IMR-90 (cell line): ENCODE data around the gene RALGPS2. TPM values are rescaled to one million over a fixed set of nuclear protein-coding genes. Genes with fewer than 3 reads are reported as not detected.

ENCODE experiments used
- ATAC-seq: fragments of 200-7000 bp; cut with Tn5 transposase; 2 replicates; pipeline ENCODE4 v1.9.1; 2020; ENCODE audit warnings: low read depth, mild to moderate bottlenecking, moderate library complexity
- BruUV-seq: library from RNA; stranded (reverse); fragments of 400-500 nt; replicated peaks from 2 replicates; lab custom pipeline; 2021; lab: Mats Ljungman, UMichigan
- CTCF ChIA-PET: fragments of 300-600 bp; formaldehyde crosslinking; extraction: SDS; loops from one replicate; lab custom pipeline; 2021; ENCODE audit warnings: antibody characterized with exemption; lab: Yijun Ruan, JAX
- POLR2A ChIA-PET: fragments of 300-600 bp; sonication (Branson Sonifier 250); formaldehyde crosslinking; loops from one replicate; lab custom pipeline; 2022; ENCODE audit warnings: antibody characterized with exemption; ENCODE audit not compliant: unreplicated experiment; lab: Charles Lee
- DNase-seq: peaks from one replicate; pipeline ENCODE4 v3.0.0; 2013
- H2AFZ ChIP-seq: replicated peaks from 2 replicates; pipeline ENCODE3; 2013; ENCODE audit warnings: low read length, mild to moderate bottlenecking; ENCODE audit not compliant: poor library complexity
- H2AK5ac ChIP-seq: 2 replicates; pipeline ENCODE4 v1.6.1; 2013; ENCODE audit warnings: low read depth, low read length, inconsistent platforms
- H2AK9ac ChIP-seq: replicated peaks from 2 replicates; pipeline ENCODE3; 2013; ENCODE audit warnings: mild to moderate bottlenecking, low read depth, low read length, moderate library complexity; ENCODE audit not compliant: poor library complexity
- H2BK120ac ChIP-seq: 2 replicates; pipeline ENCODE4 v1.6.1; 2013; ENCODE audit warnings: low read depth, low read length, inconsistent platforms
- H2BK15ac ChIP-seq: 3 replicates; pipeline ENCODE4 v1.6.1; 2013; ENCODE audit warnings: low read depth, low read length, inconsistent platforms
- H2BK20ac ChIP-seq: 2 replicates; pipeline ENCODE4 v1.6.1; 2013; ENCODE audit warnings: low read depth, mild to moderate bottlenecking, inconsistent platforms, low read length, moderate library complexity
- H2BK5ac ChIP-seq: 2 replicates; pipeline ENCODE4 v1.6.1; 2013; ENCODE audit warnings: mild to moderate bottlenecking, low read depth, low read length, inconsistent platforms; ENCODE audit not compliant: poor library complexity, severe bottlenecking
- H3K14ac ChIP-seq: replicated peaks from 2 replicates; pipeline ENCODE4 v1.6.1; 2013; ENCODE audit warnings: low read depth, low read length, inconsistent platforms
- H3K18ac ChIP-seq: 2 replicates; pipeline ENCODE4 v1.6.1; 2013; ENCODE audit warnings: low read depth, low read length, control low read depth
- H3K23ac ChIP-seq: 2 replicates; pipeline ENCODE4 v1.6.1; 2013; ENCODE audit warnings: low read depth, low read length, inconsistent platforms
- H3K27ac ChIP-seq: 2 replicates; pipeline ENCODE4 v1.5.1; 2013; ENCODE audit warnings: mild to moderate bottlenecking, control low read depth, low read length; ENCODE audit not compliant: insufficient read depth
- H3K27me3 ChIP-seq: 2 replicates; pipeline ENCODE4 v1.6.1; 2013; ENCODE audit warnings: low read length; ENCODE audit not compliant: control insufficient read depth, insufficient read depth
- H3K36me3 ChIP-seq: 2 replicates; pipeline ENCODE4 v1.6.1; 2013; ENCODE audit warnings: low read length, mixed read lengths; ENCODE audit not compliant: control insufficient read depth, insufficient read depth
- H3K4ac ChIP-seq: 2 replicates; pipeline ENCODE4 v1.6.1; 2013; ENCODE audit warnings: low read depth, low read length, inconsistent platforms
- H3K4me1 ChIP-seq: 2 replicates; pipeline ENCODE4 v1.6.1; 2013; ENCODE audit warnings: low read length, mixed read lengths; ENCODE audit not compliant: control insufficient read depth, insufficient read depth
- H3K4me2 ChIP-seq: 2 replicates; pipeline ENCODE4 v1.6.1; 2013; ENCODE audit warnings: low read depth, mild to moderate bottlenecking, control low read depth, low read length, moderate library complexity
- H3K4me3 ChIP-seq: 2 replicates; pipeline ENCODE4 v1.5.1; 2013; ENCODE audit warnings: low read depth, mild to moderate bottlenecking, control low read depth, low read length, moderate library complexity; ENCODE audit not compliant: insufficient read depth
- H3K56ac ChIP-seq: 2 replicates; pipeline ENCODE4 v1.6.1; 2013; ENCODE audit warnings: low read length, inconsistent platforms; ENCODE audit not compliant: insufficient read depth; ENCODE audit errors: extremely low read depth
- H3K79me1 ChIP-seq, 2 experiments: 2 replicates each; pipeline ENCODE4 v1.6.1; 2013; ENCODE audit warnings: low read length in 2 of 2, inconsistent platforms in 1 of 2, low read depth in 1 of 2
- H3K9ac ChIP-seq: 2 replicates; pipeline ENCODE4 v1.6.1; 2013; ENCODE audit warnings: low read depth, low read length, control low read depth
- H3K9me1 ChIP-seq: 2 replicates; pipeline ENCODE4 v1.6.1; 2013; ENCODE audit warnings: low read length, inconsistent platforms; ENCODE audit not compliant: insufficient read depth
- H3K9me3 ChIP-seq: 2 replicates; pipeline ENCODE4 v1.6.1; 2013; ENCODE audit warnings: low read length; ENCODE audit not compliant: control insufficient read depth, insufficient read depth
- H4K20me1 ChIP-seq: 2 replicates; pipeline ENCODE4 v1.6.1; 2013; ENCODE audit warnings: low read length, inconsistent platforms; ENCODE audit not compliant: insufficient read depth
- H4K5ac ChIP-seq: 2 replicates; pipeline ENCODE4 v1.6.1; 2013; ENCODE audit warnings: mild to moderate bottlenecking, low read depth, low read length, control low read depth
- H4K8ac ChIP-seq, 2 experiments: 2 replicates each; pipeline ENCODE4 v1.6.1; 2013; ENCODE audit warnings: low read depth in 2 of 2, low read length in 2 of 2, control low read depth in 1 of 2, inconsistent platforms in 1 of 2
- H4K91ac ChIP-seq: 2 replicates; pipeline ENCODE4 v1.6.1; 2013; ENCODE audit warnings: low read depth, low read length, inconsistent platforms; ENCODE audit not compliant: insufficient read depth
- CEBPB ChIP-seq: IDR thresholded peaks from 2 replicates; pipeline ENCODE4 v1.6.1; 2012; ENCODE audit warnings: low read depth, low read length, improper control_type of control experiment
- FOS ChIP-seq: fragments of 150-350 bp; IDR thresholded peaks from 2 replicates; pipeline ENCODE4 v1.6.1; 2016; ENCODE audit warnings: low read depth, low read length
- MAZ ChIP-seq: IDR thresholded peaks from 2 replicates; pipeline ENCODE4 v1.6.1; 2012; ENCODE audit warnings: low read depth, mild to moderate bottlenecking, low read length, improper control_type of control experiment, moderate library complexity, borderline replicate concordance
- MXI1 ChIP-seq: IDR thresholded peaks from 2 replicates; pipeline ENCODE4 v1.6.1; 2012; ENCODE audit warnings: low read depth, mild to moderate bottlenecking, low read length, moderate library complexity, borderline replicate concordance
- NFE2L2 ChIP-seq: fragments of 150-350 bp; IDR thresholded peaks from 2 replicates; pipeline ENCODE4 v1.6.1; 2016; ENCODE audit warnings: low read depth, mild to moderate bottlenecking, low read length
- POLR2A ChIP-seq: IDR thresholded peaks from 2 replicates; pipeline ENCODE4 v1.6.1; 2012; ENCODE audit warnings: mild to moderate bottlenecking, low read depth, low read length
- RCOR1 ChIP-seq: IDR thresholded peaks from 2 replicates; pipeline ENCODE4 v1.6.1; 2012; ENCODE audit warnings: mild to moderate bottlenecking, low read length, improper control_type of control experiment; ENCODE audit not compliant: insufficient replicate concordance
- WGBS, 2 experiments: methylation state at CpG; one replicate each; pipeline versions ENCODE4 v1.1.5 to v1.1.7; 2013; ENCODE audit warnings: missing lambda C conversion rate in 2 of 2; ENCODE audit not compliant: insufficient read length in 1 of 2; ENCODE audit errors: extremely low coverage in 2 of 2; 5-methylcytosine and 5-hydroxymethylcytosine counted together
- dilution Hi-C: fragments of 300-500 bp; cut with HindIII; formaldehyde crosslinking; loops from one replicate; pipeline ENCODE4 v1.14.3; 2018; ENCODE audit warnings: low sequenced_read_pairs; ENCODE audit not compliant: unreplicated experiment
- in situ Hi-C: fragments of 300-500 bp; cut with MboI; formaldehyde crosslinking; loops from 3 replicates; pipeline ENCODE4 v1.14.3; 2019; ENCODE audit warnings: low sequenced_read_pairs, inconsistent platforms, mixed read lengths
- intact Hi-C: fragments of 100-400 bp; cut with micrococcal nuclease; formaldehyde crosslinking; loops from 2 replicates; pipeline ENCODE4 v1.10.0; 2022
- polyA plus RNA-seq, 3 experiments: library from polyadenylated mRNA; depleted of rRNA; stranded (reverse); fragments of >200 nt; gene quantifications; 2 replicates each; pipeline ENCODE4 v1.2.3, GENCODE V29; 2012; ENCODE audit warnings: low replicate concordance in 1 of 3
- total RNA-seq: library from RNA; depleted of rRNA; stranded (reverse); fragments of >200 nt; gene quantifications from 2 replicates; pipeline ENCODE4 v1.2.3, GENCODE V29; 2012
- TF ChIP-seq, protein P1 (sequence below): fragments of 150-350 bp; IDR thresholded peaks from 2 replicates; pipeline ENCODE4 v1.6.1; 2017; ENCODE audit warnings: mild to moderate bottlenecking, antibody characterized with exemption, low read length, low read depth
- TF ChIP-seq, protein P2 (sequence below): fragments of 150-350 bp; IDR thresholded peaks from 2 replicates; pipeline ENCODE4 v1.6.1; 2016; ENCODE audit warnings: low read depth, mild to moderate bottlenecking, low read length, moderate library complexity, borderline replicate concordance
- TF ChIP-seq, protein P3 (sequence below): conservative IDR thresholded peaks from 2 replicates; pipeline ENCODE4 v1.5.1; 2012; ENCODE audit warnings: mild to moderate bottlenecking, low read depth, low read length, improper control_type of control experiment

Gene RALGPS2
- total and polyA plus RNA-seq, 2 of the 4 experiments (the other 2 are of a cell fraction) = 13.8 to 148 TPM

DNA sequence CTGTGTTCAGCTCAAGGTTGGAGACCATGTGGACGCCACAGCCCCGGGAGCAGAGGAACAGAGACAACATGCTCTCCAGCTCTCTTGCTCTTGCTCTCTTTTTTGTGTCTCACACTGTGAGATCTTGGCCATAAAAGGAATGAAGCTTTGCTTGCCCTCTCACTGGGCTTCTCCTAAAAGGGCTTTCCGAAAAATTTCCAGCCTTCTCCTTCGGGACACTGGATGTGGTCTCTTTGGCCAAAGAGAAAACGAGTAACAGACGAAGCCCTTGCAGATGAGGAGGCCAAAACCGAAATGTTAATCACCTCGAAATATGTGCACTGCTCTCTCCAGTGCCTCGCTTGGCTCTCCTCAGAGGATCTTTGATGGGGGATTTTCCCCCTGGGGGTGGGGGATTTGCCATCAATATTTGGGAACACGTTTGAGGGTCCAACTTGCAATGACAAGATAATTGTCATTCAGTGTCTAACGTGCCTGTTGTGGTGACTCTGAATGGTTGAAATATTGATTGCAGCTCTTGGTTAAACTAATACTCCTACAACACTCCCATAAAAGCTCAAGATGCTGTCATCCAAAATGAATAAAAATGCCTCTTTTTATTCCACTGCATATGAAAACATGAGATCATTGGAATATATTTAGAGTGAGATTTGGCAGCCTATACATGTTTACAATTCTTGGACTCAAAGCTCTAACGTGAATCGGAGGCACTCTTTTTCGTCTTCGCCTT is 214.5 kb downstream of the RALGPS2 start:
- Histone ChIP-seq H3K18ac (no peak overlapping the region), H3K79me1 (no peaks in the 10 kb centered on the region), H3K9me1 (0 out of 2 replicates have a peak, but pooled peaks cover 8% of the 10 kb centered on the region), H3K4me1 (peaks cover 7% of the 10 kb centered on the region), H2AK9ac (no peak overlapping the region), H4K91ac (no peak overlapping the region), H3K56ac (no peak overlapping the region), H3K36me3 (no peaks in the 10 kb centered on the region), H3K14ac (0 out of 2 replicates have a peak overlapping the region, but pooled peaks have one; percentile 5), H3K27ac (no peak overlapping the region), H4K5ac (no peak overlapping the region), H3K4me2 (no peak overlapping the region), H3K9me3 (no peaks in the 10 kb centered on the region), H2BK20ac (peak overlapping the region; percentile 3; the same call in 1 of the 2 replicates), H3K4me3 (no peak overlapping the region), H2BK5ac (no peak overlapping the region), H4K20me1 (no peaks in the 10 kb centered on the region), H2BK15ac (no peak overlapping the region), H3K4ac (peak overlapping the region; percentile 9; the same call in 1 of the 2 replicates), H3K27me3 (no peaks in the 10 kb centered on the region), H2AK5ac (0 out of 2 replicates have a peak overlapping the region, but pooled peaks have one; percentile 20), H3K9ac (no peak overlapping the region), H3K23ac (no peak overlapping the region), H4K8ac (no peak overlapping the region), H2BK120ac (no peak overlapping the region), H2AFZ (peak overlapping the region; percentile 63)
- in situ Hi-C loops = no loop called here
- dilution Hi-C loops = no loop called here
- WGBS, 2 experiments = 50% methylated on average over 5 of the region's 15 CpGs; no CpG with 5 or more reads in 1 of the 2 experiments
- TF ChIP-seq FOS = no peak
- no peak for TF ChIP-seq MAZ
- no peak for TF ChIP-seq RCOR1
- TF ChIP-seq, protein P1, sequence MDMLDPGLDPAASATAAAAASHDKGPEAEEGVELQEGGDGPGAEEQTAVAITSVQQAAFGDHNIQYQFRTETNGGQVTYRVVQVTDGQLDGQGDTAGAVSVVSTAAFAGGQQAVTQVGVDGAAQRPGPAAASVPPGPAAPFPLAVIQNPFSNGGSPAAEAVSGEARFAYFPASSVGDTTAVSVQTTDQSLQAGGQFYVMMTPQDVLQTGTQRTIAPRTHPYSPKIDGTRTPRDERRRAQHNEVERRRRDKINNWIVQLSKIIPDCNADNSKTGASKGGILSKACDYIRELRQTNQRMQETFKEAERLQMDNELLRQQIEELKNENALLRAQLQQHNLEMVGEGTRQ = no peak
- no peak for TF ChIP-seq NFE2L2
- no peak for TF ChIP-seq MXI1
- no peak for TF ChIP-seq CEBPB
- no peak for TF ChIP-seq POLR2A
- TF ChIP-seq, protein P2, sequence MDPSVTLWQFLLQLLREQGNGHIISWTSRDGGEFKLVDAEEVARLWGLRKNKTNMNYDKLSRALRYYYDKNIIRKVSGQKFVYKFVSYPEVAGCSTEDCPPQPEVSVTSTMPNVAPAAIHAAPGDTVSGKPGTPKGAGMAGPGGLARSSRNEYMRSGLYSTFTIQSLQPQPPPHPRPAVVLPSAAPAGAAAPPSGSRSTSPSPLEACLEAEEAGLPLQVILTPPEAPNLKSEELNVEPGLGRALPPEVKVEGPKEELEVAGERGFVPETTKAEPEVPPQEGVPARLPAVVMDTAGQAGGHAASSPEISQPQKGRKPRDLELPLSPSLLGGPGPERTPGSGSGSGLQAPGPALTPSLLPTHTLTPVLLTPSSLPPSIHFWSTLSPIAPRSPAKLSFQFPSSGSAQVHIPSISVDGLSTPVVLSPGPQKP = no peak
- TF ChIP-seq, protein P3, sequence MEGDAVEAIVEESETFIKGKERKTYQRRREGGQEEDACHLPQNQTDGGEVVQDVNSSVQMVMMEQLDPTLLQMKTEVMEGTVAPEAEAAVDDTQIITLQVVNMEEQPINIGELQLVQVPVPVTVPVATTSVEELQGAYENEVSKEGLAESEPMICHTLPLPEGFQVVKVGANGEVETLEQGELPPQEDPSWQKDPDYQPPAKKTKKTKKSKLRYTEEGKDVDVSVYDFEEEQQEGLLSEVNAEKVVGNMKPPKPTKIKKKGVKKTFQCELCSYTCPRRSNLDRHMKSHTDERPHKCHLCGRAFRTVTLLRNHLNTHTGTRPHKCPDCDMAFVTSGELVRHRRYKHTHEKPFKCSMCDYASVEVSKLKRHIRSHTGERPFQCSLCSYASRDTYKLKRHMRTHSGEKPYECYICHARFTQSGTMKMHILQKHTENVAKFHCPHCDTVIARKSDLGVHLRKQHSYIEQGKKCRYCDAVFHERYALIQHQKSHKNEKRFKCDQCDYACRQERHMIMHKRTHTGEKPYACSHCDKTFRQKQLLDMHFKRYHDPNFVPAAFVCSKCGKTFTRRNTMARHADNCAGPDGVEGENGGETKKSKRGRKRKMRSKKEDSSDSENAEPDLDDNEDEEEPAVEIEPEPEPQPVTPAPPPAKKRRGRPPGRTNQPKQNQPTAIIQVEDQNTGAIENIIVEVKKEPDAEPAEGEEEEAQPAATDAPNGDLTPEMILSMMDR = no peak
- DNase-seq = no peak
- ChIA-PET POLR2A (no interaction called here), CTCF (no interaction called here)
- intact Hi-C loops = loop anchor here (5.0 kb wide), 1 partner anchor 52 kb away; no protein-coding TSS in a partner anchor
- BruUV-seq = no TSS peak
- ATAC-seq = peak; percentile 8; the same call in 1 of the 2 replicates
